ENCODE results near the gene DMC1.

DMC1 gene

DNA sequence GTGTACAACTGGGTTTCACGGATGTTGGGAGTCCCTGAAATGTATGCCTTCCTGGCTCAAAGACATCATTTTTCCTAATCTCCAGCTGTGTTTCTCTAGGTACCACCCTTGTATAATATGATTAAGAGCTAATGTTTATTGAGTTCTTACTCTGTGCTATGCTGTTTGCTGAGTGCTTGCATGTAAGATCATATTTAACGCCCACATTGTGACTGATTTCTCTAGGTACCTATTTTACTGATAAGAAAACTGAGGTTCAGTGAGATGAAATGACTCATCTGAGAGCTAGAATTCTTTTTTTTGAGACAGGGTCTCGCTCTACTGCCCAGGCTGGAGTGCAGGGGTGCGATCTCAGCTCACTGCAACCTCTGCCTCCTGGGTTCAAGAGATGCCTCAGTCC is 43.6 kb upstream of the DMC1 start:
- no peak overlapping the region for H3K27ac ChIP-seq
- TF ChIP-seq, protein P1, sequence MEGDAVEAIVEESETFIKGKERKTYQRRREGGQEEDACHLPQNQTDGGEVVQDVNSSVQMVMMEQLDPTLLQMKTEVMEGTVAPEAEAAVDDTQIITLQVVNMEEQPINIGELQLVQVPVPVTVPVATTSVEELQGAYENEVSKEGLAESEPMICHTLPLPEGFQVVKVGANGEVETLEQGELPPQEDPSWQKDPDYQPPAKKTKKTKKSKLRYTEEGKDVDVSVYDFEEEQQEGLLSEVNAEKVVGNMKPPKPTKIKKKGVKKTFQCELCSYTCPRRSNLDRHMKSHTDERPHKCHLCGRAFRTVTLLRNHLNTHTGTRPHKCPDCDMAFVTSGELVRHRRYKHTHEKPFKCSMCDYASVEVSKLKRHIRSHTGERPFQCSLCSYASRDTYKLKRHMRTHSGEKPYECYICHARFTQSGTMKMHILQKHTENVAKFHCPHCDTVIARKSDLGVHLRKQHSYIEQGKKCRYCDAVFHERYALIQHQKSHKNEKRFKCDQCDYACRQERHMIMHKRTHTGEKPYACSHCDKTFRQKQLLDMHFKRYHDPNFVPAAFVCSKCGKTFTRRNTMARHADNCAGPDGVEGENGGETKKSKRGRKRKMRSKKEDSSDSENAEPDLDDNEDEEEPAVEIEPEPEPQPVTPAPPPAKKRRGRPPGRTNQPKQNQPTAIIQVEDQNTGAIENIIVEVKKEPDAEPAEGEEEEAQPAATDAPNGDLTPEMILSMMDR (IDR thresholded peaks at IDR 0.05), result no peak

DNA sequence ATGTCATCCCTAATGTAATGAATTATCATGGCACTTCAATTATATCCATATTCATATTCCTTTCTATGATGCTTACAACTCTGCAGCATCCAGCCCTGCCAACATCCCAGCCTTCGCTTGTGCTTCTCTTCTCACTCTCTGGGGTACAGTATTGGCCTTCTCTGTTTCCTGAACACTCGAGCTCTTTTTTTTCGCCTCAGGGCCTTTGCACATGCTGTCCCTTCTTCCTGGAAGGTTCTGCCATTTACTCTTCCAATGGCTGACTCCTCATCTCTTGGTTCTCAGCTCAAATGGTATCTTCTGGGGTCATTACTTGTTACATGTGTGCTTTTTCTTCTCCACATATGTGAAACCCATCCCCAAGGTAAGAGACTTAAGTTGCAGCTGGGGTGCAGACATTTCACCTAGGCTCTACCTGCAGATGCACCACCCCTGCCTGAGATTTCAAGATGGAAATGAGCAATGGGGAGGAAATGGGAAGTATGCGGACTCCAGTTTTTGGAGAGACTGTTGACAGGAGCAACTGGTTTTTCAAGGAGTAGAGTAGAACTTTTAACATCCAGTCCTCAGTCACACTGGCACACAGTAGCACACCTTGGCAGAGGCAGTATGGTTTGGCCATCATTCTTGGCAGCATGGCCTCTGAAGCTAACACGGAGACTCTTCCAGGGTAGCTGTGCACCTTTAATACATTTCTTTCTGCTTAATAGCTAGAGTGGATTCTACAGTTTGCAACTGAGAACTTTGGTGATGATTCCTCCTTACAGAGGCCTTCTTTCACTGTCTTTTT is 42.4 kb upstream of the DMC1 start:
- H3K9me3 ChIP-seq, result no peaks in the 10 kb centered on the region
- H3K27me3 ChIP-seq, result no peaks in the 10 kb centered on the region
- H3K4me1 ChIP-seq (ENCODE audit: control insufficient read depth in 1 of 2, insufficient read depth in 1 of 2, low read depth in 1 of 2, low read length in 1 of 2), result no peaks in the 10 kb centered on the region
- H3K36me3 ChIP-seq, result no peaks in the 10 kb centered on the region
- no peak overlapping the region for H3K27ac ChIP-seq
- TF ChIP-seq, protein P1 (IDR thresholded peaks at IDR 0.05), result no peak
- H3K4me3 ChIP-seq (ENCODE audit: low read depth in 1 of 2, low read length in 1 of 2), result no peak overlapping the region

More for the DNA sequence above, 43.6 kb upstream of the DMC1 start:
- no peaks in the 10 kb centered on the region for H3K9me3 ChIP-seq
- H3K4me3 ChIP-seq (ENCODE audit: low read depth in 1 of 2, low read length in 1 of 2), result no peak overlapping the region
- H3K27me3 ChIP-seq, result no peaks in the 10 kb centered on the region
- H3K4me1 ChIP-seq (ENCODE audit: control insufficient read depth in 1 of 2, insufficient read depth in 1 of 2, low read depth in 1 of 2, low read length in 1 of 2), result no peaks in the 10 kb centered on the region
- no peaks in the 10 kb centered on the region for H3K36me3 ChIP-seq

DNA sequence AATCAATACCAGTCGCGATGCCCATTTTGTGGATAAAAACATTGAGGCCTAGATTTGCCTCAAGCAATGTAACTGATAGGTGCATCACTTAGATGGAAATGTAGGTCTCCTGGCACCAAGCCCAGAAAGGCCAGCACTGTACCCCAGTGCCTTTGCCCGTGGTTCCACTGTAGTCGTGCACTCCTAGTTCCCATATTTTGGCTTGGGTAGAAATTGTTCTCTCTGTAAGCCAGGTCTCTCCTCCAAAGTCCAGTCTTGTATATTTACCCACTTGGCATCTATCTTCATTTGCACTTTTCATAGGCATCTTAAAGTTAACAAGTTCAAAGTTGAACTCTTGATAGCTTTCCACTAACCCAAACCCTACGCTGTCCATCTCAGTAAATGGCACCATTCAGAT is 41.6 kb upstream of the DMC1 start:
- Histone ChIP-seq H3K27ac (no peak overlapping the region), H3K4me1 (ENCODE audit: control insufficient read depth in 1 of 2, insufficient read depth in 1 of 2, low read depth in 1 of 2, low read length in 1 of 2) (no peaks in the 10 kb centered on the region), H3K9me3 (no peaks in the 10 kb centered on the region), H3K36me3 (no peaks in the 10 kb centered on the region), H3K4me3 (ENCODE audit: low read depth in 1 of 2, low read length in 1 of 2) (no peak overlapping the region), H3K27me3 (no peaks in the 10 kb centered on the region)
- TF ChIP-seq, protein P1 (IDR thresholded peaks at IDR 0.05), result no peak

DNA sequence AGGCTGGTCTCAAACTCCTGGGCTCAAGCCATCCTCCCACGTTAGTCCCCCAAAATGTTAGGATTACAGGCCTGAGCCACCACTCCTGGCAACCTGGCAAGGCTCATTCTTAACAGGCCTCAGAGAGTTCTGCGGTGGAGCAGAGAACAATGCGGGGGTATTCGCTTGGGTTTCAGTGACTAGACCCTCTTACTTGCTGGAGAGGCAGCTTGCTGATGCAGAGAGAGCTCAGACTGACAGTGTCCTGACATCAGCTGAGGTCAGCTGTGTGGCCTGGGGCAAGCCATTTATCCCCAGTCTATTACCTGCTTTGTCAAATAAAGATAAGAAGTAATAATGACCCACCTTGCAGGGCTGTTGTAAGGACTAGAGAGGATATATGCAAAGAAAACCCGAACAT is 40.3 kb upstream of the DMC1 start:
- Histone ChIP-seq H3K36me3 (no peaks in the 10 kb centered on the region), H3K9me3 (no peaks in the 10 kb centered on the region), H3K4me1 (ENCODE audit: control insufficient read depth in 1 of 2, insufficient read depth in 1 of 2, low read depth in 1 of 2, low read length in 1 of 2) (no peaks in the 10 kb centered on the region), H3K27me3 (no peaks in the 10 kb centered on the region), H3K4me3 (ENCODE audit: low read depth in 1 of 2, low read length in 1 of 2) (no peak overlapping the region), H3K27ac (no peak overlapping the region)
- TF ChIP-seq, protein P1 (IDR thresholded peaks at IDR 0.05), result no peak

DNA sequence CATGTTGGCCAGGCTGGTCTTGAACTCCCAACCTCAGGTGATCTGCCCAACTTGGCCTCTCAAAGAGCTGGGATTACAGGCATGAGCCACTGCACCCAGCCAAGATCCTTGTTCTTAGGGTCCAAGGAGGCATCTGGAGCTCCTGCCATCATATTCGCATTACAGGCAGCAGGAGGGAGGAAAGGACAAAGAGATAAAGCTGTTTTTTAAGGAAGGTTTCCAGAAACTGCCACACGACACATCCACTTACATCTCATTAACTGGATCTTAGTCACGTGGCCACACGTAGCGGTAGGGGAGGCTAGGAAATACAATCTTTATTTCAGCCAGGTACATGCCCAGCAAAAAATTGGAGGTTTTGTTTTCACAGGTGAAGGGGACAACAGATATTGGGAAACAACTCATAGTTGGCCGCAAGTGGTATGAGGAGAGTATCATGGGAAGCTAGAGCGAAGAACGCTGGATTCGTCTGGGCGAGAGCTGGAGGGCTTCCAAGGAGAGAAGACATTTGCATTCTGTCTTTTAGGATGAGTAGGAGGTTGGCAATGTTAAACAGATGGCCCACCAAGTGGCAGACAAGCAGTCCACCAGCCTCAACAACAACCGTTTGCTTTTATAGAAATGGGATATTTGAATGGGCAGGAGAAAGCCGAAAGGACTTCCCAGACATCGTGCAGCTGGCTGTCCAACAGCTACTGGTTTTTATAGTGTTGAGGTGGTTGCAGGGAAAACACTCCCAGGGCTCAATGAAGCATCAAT is 39.2 kb upstream of the DMC1 start:
- no peaks in the 10 kb centered on the region for H3K27me3 ChIP-seq
- H3K36me3 ChIP-seq, result no peaks in the 10 kb centered on the region
- no peaks in the 10 kb centered on the region for H3K9me3 ChIP-seq
- no peaks in the 10 kb centered on the region for H3K4me1 ChIP-seq (ENCODE audit: control insufficient read depth in 1 of 2, insufficient read depth in 1 of 2, low read depth in 1 of 2, low read length in 1 of 2)
- H3K27ac ChIP-seq, result no peak overlapping the region
- H3K4me3 ChIP-seq (ENCODE audit: low read depth in 1 of 2, low read length in 1 of 2), result no peak overlapping the region
- TF ChIP-seq, protein P1 (IDR thresholded peaks at IDR 0.05), result no peak

Data from neutrophil (primary cell).